H1 (cell line): ENCODE measurements around the gene ALDH1A2. TPM values are rescaled to one million over a fixed set of nuclear protein-coding genes. Genes with fewer than 3 reads are reported as not detected.

Experiments used
- CTCF ChIA-PET: fragments of 300-600 bp; sonication (Branson Sonifier 250); formaldehyde crosslinking; loops from one replicate; lab custom pipeline; 2021; ENCODE audit not compliant: partially characterized antibody; lab: Charles Lee
- POLR2A ChIA-PET: fragments of 300-600 bp; sonication (Branson Sonifier 250); formaldehyde crosslinking; loops from one replicate; lab custom pipeline; 2021; ENCODE audit warnings: inconsistent platforms; ENCODE audit not compliant: partially characterized antibody; lab: Charles Lee
- DNase-seq, 2 experiments: peaks; one replicate each; pipeline versions ENCODE4 v3.0.0 to v3.0.0-alpha.2; 2010 to 2022; ENCODE audit warnings: low spot score in 2 of 2, low read depth in 1 of 2, mixed read lengths in 1 of 2
- FAIRE-seq: peaks from 2 replicates; lab custom pipeline; 2011; peaks lifted over from hg19 to GRCh38; lab: Jason Lieb, UNC
- H2AFZ ChIP-seq: 2 replicates; pipeline ENCODE4 v1.8.1; 2012; ENCODE audit warnings: low read length, inconsistent platforms
- H2AK5ac ChIP-seq: 2 replicates; pipeline ENCODE4 v1.6.1; 2013; ENCODE audit warnings: low read depth, low read length
- H2BK120ac ChIP-seq: replicated peaks from 2 replicates; pipeline ENCODE3; 2013; ENCODE audit warnings: low read depth, low read length, inconsistent platforms
- H2BK12ac ChIP-seq: 2 replicates; pipeline ENCODE4 v1.6.1; 2013; ENCODE audit warnings: low read depth, low read length
- H2BK15ac ChIP-seq: 2 replicates; pipeline ENCODE4 v1.6.1; 2013; ENCODE audit warnings: low read length
- H2BK20ac ChIP-seq: 2 replicates; pipeline ENCODE4 v1.6.1; 2013; ENCODE audit warnings: low read length
- H2BK5ac ChIP-seq: 2 replicates; pipeline ENCODE4 v1.6.1; 2013; ENCODE audit warnings: low read depth, low read length
- H3K14ac ChIP-seq: 2 replicates; pipeline ENCODE4 v1.6.1; 2013; ENCODE audit warnings: inconsistent platforms; ENCODE audit not compliant: insufficient read length
- H3K18ac ChIP-seq: 2 replicates; pipeline ENCODE4 v1.6.1; 2013; ENCODE audit warnings: low read length; ENCODE audit errors: extremely low read depth
- H3K23ac ChIP-seq: 2 replicates; pipeline ENCODE4 v1.6.1; 2013; ENCODE audit warnings: inconsistent platforms; ENCODE audit not compliant: insufficient read length
- H3K23me2 ChIP-seq: 2 replicates; pipeline ENCODE4 v1.6.1; 2013; ENCODE audit warnings: low read depth, low read length
- H3K27ac ChIP-seq: 2 replicates; pipeline ENCODE4 v1.6.1; 2011; ENCODE audit warnings: low read depth, low read length, inconsistent platforms
- H3K27me3 ChIP-seq, 4 experiments: replicated peaks in 1 of 4; 1 replicate in 1 of 4; 2 replicates in 3 of 4; pipeline versions ENCODE4 v1.6.1 to v1.8.1; 2011 to 2013; ENCODE audit warnings: low read length in 3 of 4, mild to moderate bottlenecking in 3 of 4, inconsistent platforms in 2 of 4, mixed read lengths in 2 of 4, moderate library complexity in 1 of 4; ENCODE audit not compliant: control insufficient read depth in 3 of 4, insufficient read depth in 3 of 4; ENCODE audit errors: extremely low read depth in 1 of 4
- H3K36me3 ChIP-seq, 4 experiments: 2 replicates each; pipeline versions ENCODE4 v1.6.1 to v1.8.1; 2011 to 2013; ENCODE audit warnings: mild to moderate bottlenecking in 4 of 4, low read length in 3 of 4, moderate library complexity in 2 of 4, control low read depth in 1 of 4, inconsistent platforms in 1 of 4; ENCODE audit not compliant: insufficient read depth in 4 of 4, control insufficient read depth in 2 of 4
- H3K4ac ChIP-seq: replicated peaks from 2 replicates; pipeline ENCODE3; 2013; ENCODE audit warnings: low read length, low read depth, mixed read lengths, inconsistent platforms; ENCODE audit not compliant: insufficient read length
- H3K4me1 ChIP-seq, 4 experiments: replicated peaks in 1 of 4; 1 replicate in 1 of 4; 2 replicates in 3 of 4; pipeline versions ENCODE4 v1.6.1 to v1.8.1; 2011 to 2013; ENCODE audit warnings: low read length in 3 of 4, inconsistent platforms in 2 of 4, mixed read lengths in 1 of 4; ENCODE audit not compliant: insufficient read depth in 4 of 4, control insufficient read depth in 3 of 4
- H3K4me2 ChIP-seq, 2 experiments: 2 replicates each; pipeline versions ENCODE4 v1.6.1 to v1.8.1; 2011 to 2013; ENCODE audit warnings: low read depth in 2 of 2, low read length in 2 of 2, control low read depth in 1 of 2, inconsistent platforms in 1 of 2, mild to moderate bottlenecking in 1 of 2; ENCODE audit not compliant: insufficient read depth in 1 of 2
- H3K4me3 ChIP-seq, 4 experiments: fragments of 200-600, 300-600 bp in 1 of 4; sonication (generic), shearing (Covaris generic), sonication (Bioruptor Twin) in 1 of 4; 2 replicates each; pipeline versions ENCODE4 v1.5.1 to v1.8.1; 2011 to 2016; ENCODE audit warnings: low read length in 4 of 4, low read depth in 3 of 4, control low read depth in 2 of 4, inconsistent platforms in 2 of 4, mild to moderate bottlenecking in 2 of 4, mixed read lengths in 1 of 4, moderate library complexity in 1 of 4; ENCODE audit not compliant: insufficient read depth in 2 of 4; ENCODE audit errors: extremely low read depth in 1 of 4
- H3K56ac ChIP-seq: replicated peaks from 2 replicates; pipeline ENCODE3; 2013; ENCODE audit warnings: low read depth, mild to moderate bottlenecking, mixed read lengths, low read length, inconsistent platforms; ENCODE audit not compliant: insufficient read length
- H3K79me1 ChIP-seq: 2 replicates; pipeline ENCODE4 v1.6.1; 2013; ENCODE audit warnings: low read depth, low read length, control low read depth
- H3K79me2 ChIP-seq, 2 experiments: 2 replicates each; pipeline versions ENCODE4 v1.6.1 to v1.8.1; 2012 to 2013; ENCODE audit warnings: low read length in 2 of 2, mild to moderate bottlenecking in 2 of 2, inconsistent platforms in 1 of 2; ENCODE audit not compliant: insufficient read depth in 2 of 2, control insufficient read depth in 1 of 2
- H3K9ac ChIP-seq, 4 experiments: replicated peaks in 1 of 4; 1 replicate in 1 of 4; 2 replicates in 3 of 4; pipeline versions ENCODE4 v1.6.1 to v1.8.1; 2011 to 2013; ENCODE audit warnings: low read depth in 3 of 4, low read length in 3 of 4, control low read depth in 2 of 4, mild to moderate bottlenecking in 2 of 4, moderate library complexity in 2 of 4, inconsistent platforms in 1 of 4; ENCODE audit errors: extremely low read depth in 1 of 4
- H3K9me3 ChIP-seq, 2 experiments: 2 replicates each; pipeline versions ENCODE4 v1.6.1 to v1.8.1; 2012 to 2013; ENCODE audit warnings: mild to moderate bottlenecking in 2 of 2, moderate library complexity in 2 of 2, control low read depth in 1 of 2, inconsistent platforms in 1 of 2, low read depth in 1 of 2, low read length in 1 of 2, mixed read lengths in 1 of 2; ENCODE audit not compliant: insufficient read depth in 2 of 2
- H4K20me1 ChIP-seq, 2 experiments: replicated peaks in 1 of 2; 2 replicates each; pipeline versions ENCODE3 to v1.8.1; 2011 to 2013; ENCODE audit warnings: inconsistent platforms in 2 of 2, low read length in 2 of 2, mild to moderate bottlenecking in 1 of 2; ENCODE audit not compliant: insufficient read depth in 2 of 2, control insufficient read depth in 1 of 2
- H4K5ac ChIP-seq: 2 replicates; pipeline ENCODE4 v1.6.1; 2013; ENCODE audit warnings: low read length, low read depth, mixed read lengths, inconsistent platforms; ENCODE audit not compliant: insufficient read length
- H4K8ac ChIP-seq: 2 replicates; pipeline ENCODE4 v1.8.0; 2013; ENCODE audit warnings: mild to moderate bottlenecking, moderate library complexity, low read length, inconsistent platforms; ENCODE audit not compliant: insufficient read depth; ENCODE audit errors: extremely low read depth
- H4K91ac ChIP-seq: replicated peaks from 2 replicates; pipeline ENCODE3; 2013; ENCODE audit warnings: low read length, mixed read lengths, inconsistent platforms; ENCODE audit not compliant: insufficient read length
- ASH2L ChIP-seq: fragments of 200-600, 300-600 bp; sonication (generic); IDR thresholded peaks from one replicate; pipeline ENCODE4 v1.7.1; 2017; ENCODE audit warnings: low read length
- BACH1 ChIP-seq: IDR thresholded peaks from 2 replicates; pipeline ENCODE4 v1.6.1; 2012; ENCODE audit warnings: low read length, improper control_type of control experiment
- CREB1 ChIP-seq: IDR thresholded peaks from 2 replicates; pipeline ENCODE4 v1.6.1; 2012; ENCODE audit warnings: inconsistent platforms
- KDM5A ChIP-seq: fragments of 200-600 bp; IDR thresholded peaks from 2 replicates; pipeline ENCODE4 v1.7.1; 2012; ENCODE audit warnings: mild to moderate bottlenecking, low read length, inconsistent platforms, mixed read lengths
- MAX ChIP-seq: IDR thresholded peaks from 2 replicates; pipeline ENCODE4 v1.6.1; 2012; ENCODE audit warnings: inconsistent platforms
- POLR2AphosphoS5 ChIP-seq: IDR thresholded peaks from 2 replicates; pipeline ENCODE4 v1.6.1; 2011; ENCODE audit warnings: low read depth, low read length
- RAD21 ChIP-seq, 2 experiments: IDR thresholded peaks in 1 of 2; conservative IDR thresholded peaks in 1 of 2; 2 replicates each; pipeline ENCODE4 v1.6.1; 2011; ENCODE audit warnings: low read depth in 2 of 2, low read length in 2 of 2, improper control_type of control experiment in 1 of 2, inconsistent platforms in 1 of 2, mild to moderate bottlenecking in 1 of 2, moderate library complexity in 1 of 2
- RNF2 ChIP-seq: fragments of 200-900, 300-1000 bp; sonication (generic); IDR thresholded peaks from 2 replicates; pipeline ENCODE4 v1.7.1; 2016; ENCODE audit warnings: borderline replicate concordance, low read depth, mild to moderate bottlenecking, antibody characterized with exemption, low read length; ENCODE audit not compliant: poor library complexity, severe bottlenecking; ENCODE audit errors: missing control alignments
- TBP ChIP-seq: IDR thresholded peaks from 2 replicates; pipeline ENCODE4 v1.6.1; 2011; ENCODE audit warnings: low read depth, low read length, improper control_type of control experiment
- YY1 ChIP-seq: IDR thresholded peaks from 2 replicates; pipeline ENCODE4 v1.6.1; 2011; ENCODE audit warnings: low read depth, mild to moderate bottlenecking, low read length
- WGBS, 2 experiments: shearing (Covaris generic) in 1 of 2; methylation state at CpG; one replicate each; pipeline versions ENCODE4 v1.1.6 to v1.1.7; 2013 to 2015; ENCODE audit warnings: low lambda C conversion rate in 2 of 2, mixed read lengths in 2 of 2, inconsistent platforms in 1 of 2, low coverage in 1 of 2, missing lambda C conversion rate in 1 of 2; ENCODE audit not compliant: insufficient replicate concordance in 2 of 2, insufficient coverage in 1 of 2, insufficient read length in 1 of 2; ENCODE audit errors: extremely low coverage in 1 of 2, missing lambda C conversion rate in 1 of 2; 5-methylcytosine and 5-hydroxymethylcytosine counted together
- polyA plus RNA-seq, 7 experiments: library from polyadenylated mRNA; depleted of rRNA in 3 of 7; stranded (reverse) in 5 of 7; unstranded in 2 of 7; fragments of >200 nt in 5 of 7; fragments of 200-250 nt in 2 of 7; gene quantifications; 1 replicate in 5 of 7; 2 replicates in 1 of 7; 4 replicates in 1 of 7; pipeline versions ENCODE4 v1.2.1 to v1.2.3, GENCODE V29; 2011 to 2013; ENCODE audit warnings: missing spikeins in 2 of 7, mixed read lengths in 2 of 7
- total RNA-seq: library from RNA; stranded (reverse); fragmentation: NEBNext Ultra II Directional; extraction: Animal tissue kit (Norgen Biotek cat#: 25700); gene quantifications from 2 replicates; pipeline ENCODE4 v1.2.1, GENCODE V29; 2021

The ALDH1A2 gene
- total and polyA plus RNA-seq, 2 of the 8 experiments (the other 6 are each of a cell fraction or from before 2014, with no cell fraction given), result 0.06 to 0.24 TPM

GRCh38 chr15:57962887-57963286, 102.6 kb downstream of the ALDH1A2 start:
- Histone ChIP-seq H3K4me1 (no peaks in the 10 kb centered on the region), H3K79me1 (no peaks in the 10 kb centered on the region), H3K23ac (no peak overlapping the region), H3K27me3 (no peaks in the 10 kb centered on the region; a peak in 1 of 7 replicates), H4K20me1 (no peaks in the 10 kb centered on the region), H3K27ac (no peak overlapping the region), H4K91ac (no peak overlapping the region), H4K8ac (no peak overlapping the region), H2BK15ac (no peak overlapping the region), H3K4me3 (no peak overlapping the region), H2BK12ac (no peak overlapping the region), H3K56ac (no peak overlapping the region), H2AFZ (no peak overlapping the region), H3K9me3 (no peaks in the 10 kb centered on the region), H3K14ac (no peak overlapping the region), H3K36me3 (no peaks in the 10 kb centered on the region), H3K4ac (no peak overlapping the region), H3K18ac (no peak overlapping the region), H3K79me2 (no peaks in the 10 kb centered on the region), H2BK5ac (no peak overlapping the region), H2AK5ac (no peak overlapping the region), H3K4me2 (no peak overlapping the region), H3K9ac (no peak overlapping the region), H3K23me2 (no peaks in the 10 kb centered on the region; the same call in 1 of the 2 replicates), H4K5ac (no peak overlapping the region), H2BK120ac (no peak overlapping the region), H2BK20ac (no peak overlapping the region)
- DNase-seq (no peak), FAIRE-seq (no peak)
- CTCF ChIA-PET, result interaction anchor here (0.6 to 0.9 kb wide), 3 partner anchors 104 to 827 kb away, joined by 3 read pairs; no protein-coding TSS in a partner anchor
- TF ChIP-seq RAD21 (IDR thresholded peaks at IDR 0.05 in 1 of 2, conservative IDR thresholded peaks at IDR 0.05 in 1 of 2; ENCODE audit: low read depth in 2 of 2, low read length in 2 of 2), result no peak
- TF ChIP-seq RNF2, result no peak
- TF ChIP-seq CREB1, result no peak
- TF ChIP-seq KDM5A, result no peak
- TF ChIP-seq TBP, result no peak
- no peak for TF ChIP-seq ASH2L
- TF ChIP-seq YY1, result no peak
- TF ChIP-seq MAX, result no peak
- no peak for TF ChIP-seq BACH1
- TF ChIP-seq POLR2AphosphoS5, result no peak
- WGBS, 2 experiments, result 91% methylated on average over 4 of the region's 4 CpGs; no CpG with 5 or more reads in 1 of the 2 experiments
- POLR2A ChIA-PET, result no interaction called here
